Coronary artery (tissue), 2 donors: Measurements from ENCODE around the gene LRG1.

Source experiments
- DNase-seq: peaks from one replicate; pipeline ENCODE4 v3.0.0-alpha.2; 2017; ENCODE audit warnings: low spot score
- H3K27ac ChIP-seq, 2 donors: fragments of 200-600 bp; sonication (generic); one replicate each; pipeline ENCODE4 v1.5.1; 2016 to 2019
- H3K4me3 ChIP-seq: fragments of 200-600 bp; sonication (generic); 2 replicates; pipeline ENCODE4 v1.5.1; 2016; ENCODE audit warnings: mild to moderate bottlenecking, moderate library complexity
- CTCF ChIP-seq: fragments of 200-600 bp; sonication (generic); IDR thresholded peaks from one replicate; pipeline ENCODE4 v1.5.1; 2019; ENCODE audit warnings: antibody characterized with exemption

The LRG1 gene

GRCh38 chr19:4502282-4503131 is 37.3 kb downstream of the LRG1 start:
- no peak for DNase-seq
- Histone ChIP-seq H3K27ac (no peak overlapping the region), H3K4me3 (no peak overlapping the region)
- no peak for TF ChIP-seq CTCF

- H3K4me3 ChIP-seq = no peak overlapping the region
- no peak for TF ChIP-seq CTCF
- no peak overlapping the region for H3K27ac ChIP-seq
- no peak for DNase-seq
These were observed 38.1 kb downstream of the LRG1 start for GRCh38 chr19:4501691-4502090.

- Histone ChIP-seq H3K27ac (no peak overlapping the region), H3K4me3 (no peak overlapping the region)
- no peak for DNase-seq
- no peak for TF ChIP-seq CTCF
These were observed 38.8 kb downstream of the LRG1 start for GRCh38 chr19:4500841-4501591.

GRCh38 chr19:4499855-4500254 is 40.0 kb downstream of the LRG1 start:
- no peak for DNase-seq
- Histone ChIP-seq H3K27ac (no peak overlapping the region), H3K4me3 (no peak overlapping the region)
- TF ChIP-seq CTCF = no peak

GRCh38 chr19:4499318-4499717 is 40.5 kb downstream of the LRG1 start:
- no peak for TF ChIP-seq CTCF
- Histone ChIP-seq H3K27ac (no peak overlapping the region), H3K4me3 (no peak overlapping the region)
- no peak for DNase-seq

GRCh38 chr19:4498694-4499093 is 41.1 kb downstream of the LRG1 start:
- DNase-seq = no peak
- Histone ChIP-seq H3K27ac (no peak overlapping the region), H3K4me3 (no peak overlapping the region)
- no peak for TF ChIP-seq CTCF
